HepG2 (cell line): ENCODE data around the gene RPRD2. TPM values are rescaled to one million over a fixed set of nuclear protein-coding genes. Genes with fewer than 3 reads are reported as not detected.

ENCODE experiments used
- AGO1 ChIP-seq: fragments of 200-400 bp; formaldehyde crosslinking; IDR thresholded peaks from 2 replicates; pipeline ENCODE4 v1.6.1; 2017; ENCODE audit warnings: mild to moderate bottlenecking, low read depth, low read length, moderate library complexity; ENCODE audit not compliant: poor library complexity, severe bottlenecking
- AGO2 ChIP-seq: fragments of 200-400 bp; formaldehyde crosslinking; optimal IDR thresholded peaks from 2 replicates; pipeline ENCODE3; 2017; ENCODE audit warnings: mild to moderate bottlenecking, low read depth, low read length, moderate library complexity
- DNMT1 ChIP-seq: sonication (generic); formaldehyde crosslinking; IDR thresholded peaks from 2 replicates; pipeline ENCODE4 v1.5.1; 2020; ENCODE audit warnings: mild to moderate bottlenecking, missing genetic modification reagents
- FOXP1 ChIP-seq, 2 experiments: fragments of 450-650 bp in 1 of 2; IDR thresholded peaks; 2 replicates each; pipeline ENCODE4 v1.6.1; 2017 to 2018; ENCODE audit warnings: antibody characterized with exemption in 1 of 2
- JUNB ChIP-seq: sonication (generic); formaldehyde crosslinking; IDR thresholded peaks from 2 replicates; pipeline ENCODE4 v1.8.0; 2022; ENCODE audit warnings: missing genetic modification reagents, mild to moderate bottlenecking, borderline replicate concordance
- MED1 ChIP-seq: sonication (generic); formaldehyde crosslinking; IDR thresholded peaks from 2 replicates; pipeline ENCODE4 v1.4.0; 2020; ENCODE audit warnings: missing genetic modification reagents
- MXD3 ChIP-seq: IDR thresholded peaks from 2 replicates; pipeline ENCODE4 v1.6.1; 2016; ENCODE audit warnings: mild to moderate bottlenecking, missing biosample characterization, missing genetic modification reagents
- NFKBIZ ChIP-seq: IDR thresholded peaks from 2 replicates; pipeline ENCODE4 v1.6.1; 2018; ENCODE audit warnings: missing genetic modification reagents, missing compliant biosample characterization
- NR2F1 ChIP-seq, 2 experiments: fragments of 450-650 bp in 1 of 2; formaldehyde crosslinking in 1 of 2; IDR thresholded peaks; 2 replicates each; pipeline versions ENCODE4 v1.5.0 to v1.6.1; 2016 to 2020; ENCODE audit warnings: mild to moderate bottlenecking in 1 of 2, missing compliant biosample characterization in 1 of 2, missing genetic modification reagents in 1 of 2, moderate library complexity in 1 of 2
- ONECUT2 ChIP-seq: sonication (generic); formaldehyde crosslinking; IDR thresholded peaks from 2 replicates; pipeline ENCODE4 v1.4.0; 2020; ENCODE audit warnings: missing genetic modification reagents
- PATZ1 ChIP-seq: sonication (generic); formaldehyde crosslinking; IDR thresholded peaks from 2 replicates; pipeline ENCODE4 v1.4.0; 2020; ENCODE audit warnings: missing genetic modification reagents
- PAXIP1 ChIP-seq: sonication (generic); formaldehyde crosslinking; conservative IDR thresholded peaks from 2 replicates; pipeline ENCODE4 v1.4.0; 2020; ENCODE audit warnings: mild to moderate bottlenecking, missing genetic modification reagents, moderate library complexity
- TFE3 ChIP-seq: IDR thresholded peaks from 2 replicates; pipeline ENCODE4 v1.6.1; 2016
- TRIM22 ChIP-seq: fragments of 450-650 bp; IDR thresholded peaks from 2 replicates; pipeline ENCODE4 v1.6.1; 2017
- ZNF24 ChIP-seq: fragments of 450-650 bp; IDR thresholded peaks from 2 replicates; pipeline ENCODE4 v1.6.1; 2017; ENCODE audit warnings: antibody characterized with exemption, mild to moderate bottlenecking
- ZNF333 ChIP-seq: sonication (generic); formaldehyde crosslinking; IDR thresholded peaks from 2 replicates; pipeline ENCODE4 v1.4.0; 2020; ENCODE audit warnings: mild to moderate bottlenecking, missing genetic modification reagents, borderline replicate concordance
- ZSCAN25 ChIP-seq: sonication (generic); formaldehyde crosslinking; IDR thresholded peaks from 2 replicates; pipeline ENCODE4 v1.8.0; 2022; ENCODE audit warnings: mild to moderate bottlenecking, missing genetic modification reagents
- polyA plus RNA-seq, 8 experiments: library from polyadenylated mRNA; depleted of rRNA in 3 of 8; stranded (reverse) in 7 of 8; unstranded in 1 of 8; fragments of >200 nt; fragmentation: Illumina TruSeq in 4 of 8; extraction: Trizol in 4 of 8; gene quantifications; 2 replicates each; pipeline versions ENCODE4 v1.2.1 to v1.2.3, GENCODE V29; 2011 to 2016; ENCODE audit warnings: low read depth in 4 of 8, missing spikeins in 1 of 8, mixed read lengths in 1 of 8; ENCODE audit not compliant: insufficient read depth in 1 of 8
- total RNA-seq, 5 experiments: library from RNA; depleted of rRNA; stranded (reverse); fragments of >200 nt; fragmentation: Illumina TruSeq; extraction: Trizol; gene quantifications; 2 replicates each; pipeline ENCODE4 v1.2.3, GENCODE V29; 2016; ENCODE audit warnings: low read depth in 1 of 5

RPRD2 gene
- total and polyA plus RNA-seq, 2 of the 13 experiments (the other 11 are each of a cell fraction or from before 2014, with no cell fraction given), result 8.0 to 8.9 TPM

GRCh38 chr1:150516616-150517015 lies 152.7 kb downstream of the RPRD2 start (continued):
- no peak for TF ChIP-seq AGO1
- no peak for TF ChIP-seq ONECUT2 (CRISPR knock-in tag)
- no peak for TF ChIP-seq PATZ1 (CRISPR knock-in tag)
- no peak for TF ChIP-seq MXD3
- no peak for TF ChIP-seq TFE3
- TF ChIP-seq ZSCAN25 (CRISPR knock-in tag), result no peak
- no peak for TF ChIP-seq TRIM22
- no peak for TF ChIP-seq MED1
- no peak for TF ChIP-seq NFKBIZ (CRISPR knock-in tag)
- no peak for TF ChIP-seq AGO2
- TF ChIP-seq PAXIP1 (CRISPR knock-in tag), result no peak
- TF ChIP-seq DNMT1, result no peak
- TF ChIP-seq JUNB (CRISPR knock-in tag), result no peak
- TF ChIP-seq ZNF24, result no peak
- no peak for TF ChIP-seq ZNF333 (CRISPR knock-in tag)
- no peak for TF ChIP-seq FOXP1 (IDR thresholded peaks at IDR 0.05)
- TF ChIP-seq FOXP1 (CRISPR knock-in tag; IDR thresholded peaks at IDR 0.05), result peak; percentile 26; the same call in 1 of the 2 replicates
- TF ChIP-seq NR2F1 (CRISPR knock-in tag; IDR thresholded peaks at IDR 0.05), result no peak
